Measurements from ENCODE around the gene SLX4IP. TPM values are rescaled to one million over a fixed set of nuclear protein-coding genes. Genes with fewer than 3 reads are reported as not detected.

Gene SLX4IP
- total RNA-seq, 1 donor from 2014 or later = 6.8 TPM

GRCh38 chr20:10622657-10623418, 187.7 kb downstream of the SLX4IP start:
- DNase-seq (ENCODE audit: low spot score) = no peak
- Mint-ChIP-seq H3K27me3 (ENCODE audit: unreplicated experiment) (no peaks in the 10 kb centered on the region), H3K4me3 (ENCODE audit: unreplicated experiment) (no peak overlapping the region), H3K4me1 (ENCODE audit: unreplicated experiment) (peaks cover 35% of the 10 kb centered on the region), H3K9me3 (ENCODE audit: unreplicated experiment) (no peaks in the 10 kb centered on the region), H3K36me3 (ENCODE audit: low read depth, unreplicated experiment) (peaks cover 7% of the 10 kb centered on the region), H3K27ac (ENCODE audit: unreplicated experiment) (no peak overlapping the region)
- no peak for TF ChIP-seq CTCF (IDR thresholded peaks at IDR 0.05; ENCODE audit: unreplicated experiment)

GRCh38 chr20:10625641-10626040, 190.5 kb downstream of the SLX4IP start:
- TF ChIP-seq CTCF (IDR thresholded peaks at IDR 0.05; ENCODE audit: unreplicated experiment) = no peak
- Mint-ChIP-seq H3K9me3 (ENCODE audit: unreplicated experiment) (no peaks in the 10 kb centered on the region), H3K27ac (ENCODE audit: unreplicated experiment) (no peak overlapping the region), H3K36me3 (ENCODE audit: low read depth, unreplicated experiment) (peaks cover 7% of the 10 kb centered on the region), H3K27me3 (ENCODE audit: unreplicated experiment) (no peaks in the 10 kb centered on the region), H3K4me3 (ENCODE audit: unreplicated experiment) (no peak overlapping the region), H3K4me1 (ENCODE audit: unreplicated experiment) (peaks cover 19% of the 10 kb centered on the region)
- no peak for DNase-seq (ENCODE audit: low spot score)

- H3K27ac Mint-ChIP-seq (ENCODE audit: unreplicated experiment) = no peak overlapping the region
- peaks cover 7% of the 10 kb centered on the region for H3K36me3 Mint-ChIP-seq (ENCODE audit: low read depth, unreplicated experiment)
- H3K9me3 Mint-ChIP-seq (ENCODE audit: unreplicated experiment) = no peaks in the 10 kb centered on the region
- H3K27me3 Mint-ChIP-seq (ENCODE audit: unreplicated experiment) = no peaks in the 10 kb centered on the region
- H3K4me1 Mint-ChIP-seq (ENCODE audit: unreplicated experiment) = peaks cover 14% of the 10 kb centered on the region
- DNase-seq (ENCODE audit: low spot score) = no peak
- no peak for TF ChIP-seq CTCF (IDR thresholded peaks at IDR 0.05; ENCODE audit: unreplicated experiment)
- H3K4me3 Mint-ChIP-seq (ENCODE audit: unreplicated experiment) = no peak overlapping the region
Observed at GRCh38 chr20:10626896-10627295, 191.8 kb downstream of the SLX4IP start.

GRCh38 chr20:10629946-10630650, 195.0 kb downstream of the SLX4IP start:
- Mint-ChIP-seq H3K4me3 (ENCODE audit: unreplicated experiment) (no peak overlapping the region), H3K27ac (ENCODE audit: unreplicated experiment) (no peak overlapping the region), H3K36me3 (ENCODE audit: low read depth, unreplicated experiment) (no peaks in the 10 kb centered on the region)

More at GRCh38 chr20:10629946-10630650, 195.0 kb downstream of the SLX4IP start:
- TF ChIP-seq CTCF (IDR thresholded peaks at IDR 0.05; ENCODE audit: unreplicated experiment) = no peak
- Mint-ChIP-seq H3K4me1 (ENCODE audit: unreplicated experiment) (peaks cover 18% of the 10 kb centered on the region), H3K9me3 (ENCODE audit: unreplicated experiment) (no peaks in the 10 kb centered on the region), H3K27me3 (ENCODE audit: unreplicated experiment) (peaks cover 2% of the 10 kb centered on the region)
- no peak for DNase-seq (ENCODE audit: low spot score)

Measured in endothelial cell (in vitro differentiated cells).